Stimulated activated naive CD8-positive, alpha-beta T cell treated with anti-CD3 and anti-CD28 coated beads, Interleukin-15, Interleukin-2, amounts not matched to agents 100 ng/mL and 50 ng/mL, for 24 hours (primary cell): ENCODE results near the gene SLC19A2.
"Not testable (repeated sequence)": the region's sequence is repeated elsewhere in the genome, so short reads cannot be mapped to it uniquely, and the experiment has no call there.

ENCODE experiments used
- H3K27ac Mint-ChIP-seq: one replicate; pipeline ENCODE4 v1.8.0; 2021; ENCODE audit warnings: mild to moderate bottlenecking, mixed read lengths
- H3K27me3 Mint-ChIP-seq: one replicate; pipeline ENCODE4 v1.8.0; 2021; ENCODE audit warnings: mixed read lengths
- H3K36me3 Mint-ChIP-seq: one replicate; pipeline ENCODE4 v1.8.0; 2021; ENCODE audit warnings: low read depth, mixed read lengths
- H3K4me1 Mint-ChIP-seq: one replicate; pipeline ENCODE4 v1.8.0; 2021; ENCODE audit warnings: low read depth, mixed read lengths
- H3K4me3 Mint-ChIP-seq: one replicate; pipeline ENCODE4 v1.8.0; 2021; ENCODE audit warnings: mild to moderate bottlenecking, mixed read lengths
- H3K9me3 Mint-ChIP-seq: one replicate; pipeline ENCODE4 v1.8.0; 2021; ENCODE audit warnings: mixed read lengths

The SLC19A2 gene

DNA sequence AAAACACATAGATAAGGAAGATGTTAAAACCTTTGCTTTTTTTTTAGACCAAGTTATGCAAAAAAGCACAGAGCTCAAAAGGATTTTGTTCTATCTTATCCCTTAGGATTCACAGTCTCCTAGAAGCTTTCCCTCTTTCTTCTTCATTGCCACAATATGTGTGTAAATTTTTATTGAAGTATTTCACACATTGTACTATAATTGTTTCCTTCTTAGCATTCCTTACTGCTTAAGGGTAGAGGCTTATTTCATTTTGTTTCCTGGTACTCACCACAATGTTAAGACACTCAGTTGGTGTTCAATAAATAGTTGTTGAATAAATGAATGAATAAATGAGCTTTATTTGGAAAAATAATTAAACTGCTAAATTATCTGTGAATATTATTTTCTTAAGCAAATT is 29.9 kb upstream of the SLC19A2 start:
- Mint-ChIP-seq H3K27ac (no peak overlapping the region), H3K9me3 (no peaks in the 10 kb centered on the region), H3K36me3 (peaks cover 90% of the 10 kb centered on the region), H3K4me1 (peaks cover 11% of the 10 kb centered on the region), H3K4me3 (no peak overlapping the region), H3K27me3 (no peaks in the 10 kb centered on the region)

DNA sequence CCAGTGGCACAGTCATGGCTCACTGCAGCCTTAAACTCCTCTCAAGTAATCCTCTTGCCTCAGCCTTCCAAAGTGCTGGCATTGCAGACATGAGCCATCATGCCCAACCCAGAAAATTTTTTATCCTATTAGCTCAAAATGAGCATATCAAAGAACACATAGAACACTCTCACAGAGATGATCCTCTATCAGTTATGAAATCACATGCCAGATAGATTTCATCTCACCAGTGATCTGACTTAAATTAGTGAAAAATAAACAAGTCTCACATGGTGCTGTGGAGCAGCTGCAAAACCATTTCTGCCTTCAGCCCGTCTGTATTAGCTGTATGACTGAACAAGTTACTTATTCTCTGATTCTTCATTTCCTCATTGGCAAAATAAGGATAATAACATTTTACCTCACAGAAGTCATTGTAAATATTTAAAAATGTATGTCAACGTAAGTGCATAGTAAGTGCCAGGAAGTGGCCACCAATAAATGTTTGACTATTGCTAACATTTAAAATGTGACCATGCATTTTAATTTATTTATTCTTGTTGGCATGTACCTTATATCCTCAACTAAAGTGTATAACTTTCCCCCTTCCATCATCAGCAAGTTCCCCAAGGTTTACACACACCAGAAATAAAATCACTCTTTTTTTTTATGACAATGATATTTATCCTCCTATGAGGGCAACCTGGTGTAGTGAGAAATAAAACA is 29.0 kb upstream of the SLC19A2 start:
- H3K27me3 Mint-ChIP-seq = no peaks in the 10 kb centered on the region
- peaks cover 11% of the 10 kb centered on the region for H3K4me1 Mint-ChIP-seq
- no peak overlapping the region for H3K4me3 Mint-ChIP-seq
- no peaks in the 10 kb centered on the region for H3K9me3 Mint-ChIP-seq
- no peak overlapping the region for H3K27ac Mint-ChIP-seq
- H3K36me3 Mint-ChIP-seq = peaks cover 81% of the 10 kb centered on the region

DNA sequence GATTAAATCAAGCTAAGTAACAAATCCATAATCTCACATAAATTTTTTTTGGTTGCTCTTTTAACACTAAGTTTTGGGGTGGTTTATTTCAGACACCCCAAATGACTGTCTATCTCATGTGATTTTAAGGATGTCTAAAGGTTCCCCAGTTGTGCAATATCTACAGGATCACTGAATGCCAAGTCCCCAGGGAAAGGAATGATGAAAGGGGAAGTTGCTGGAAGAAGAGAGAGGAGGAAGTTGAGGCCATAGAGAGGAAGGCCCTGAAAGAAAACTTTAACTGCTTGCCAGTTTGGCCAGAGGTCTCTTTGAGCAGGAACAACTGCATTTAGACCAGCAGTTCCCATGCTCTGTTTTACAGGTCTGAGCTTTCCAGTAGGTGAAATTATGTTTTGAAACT is 27.5 kb upstream of the SLC19A2 start:
- peaks cover 65% of the 10 kb centered on the region for H3K36me3 Mint-ChIP-seq
- peaks cover 16% of the 10 kb centered on the region for H3K4me1 Mint-ChIP-seq
- H3K27me3 Mint-ChIP-seq = no peaks in the 10 kb centered on the region
- no peak overlapping the region for H3K27ac Mint-ChIP-seq
- no peak overlapping the region for H3K4me3 Mint-ChIP-seq
- no peaks in the 10 kb centered on the region for H3K9me3 Mint-ChIP-seq

DNA sequence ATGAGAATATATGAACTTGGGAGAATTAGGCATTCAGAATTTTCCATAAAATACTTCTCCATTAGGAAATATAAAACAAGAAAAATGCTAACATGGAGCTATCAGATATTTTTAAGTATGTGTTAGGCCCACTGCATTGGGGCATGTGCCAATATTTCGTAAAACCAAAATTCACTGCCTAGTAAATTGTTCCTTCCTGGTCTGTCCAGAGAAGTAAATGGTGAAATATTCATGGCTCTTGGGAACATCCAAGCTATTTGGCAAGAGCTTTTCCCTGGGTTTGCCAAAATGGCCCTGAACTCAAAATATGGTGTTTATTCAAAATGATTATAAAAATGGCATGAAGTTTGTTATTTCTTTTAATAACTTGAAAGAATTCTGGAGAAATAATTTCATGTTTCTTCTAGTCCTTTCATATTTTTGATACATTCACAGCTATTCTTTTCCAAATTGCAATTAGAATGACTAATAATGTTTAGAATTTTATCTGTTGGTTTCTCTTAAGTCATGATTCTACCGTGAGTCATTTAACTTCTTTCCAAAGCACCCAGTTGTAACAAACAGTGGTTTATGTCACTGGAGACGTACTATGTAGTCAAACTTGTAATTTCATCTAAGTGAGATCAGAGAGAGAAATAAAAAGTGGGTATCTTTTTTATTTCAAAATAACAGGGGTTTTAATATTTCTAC is 25.7 kb upstream of the SLC19A2 start:
- Mint-ChIP-seq H3K4me3 (no peak overlapping the region), H3K36me3 (peaks cover 53% of the 10 kb centered on the region), H3K9me3 (no peaks in the 10 kb centered on the region), H3K4me1 (peaks cover 16% of the 10 kb centered on the region), H3K27me3 (no peaks in the 10 kb centered on the region), H3K27ac (no peak overlapping the region)

DNA sequence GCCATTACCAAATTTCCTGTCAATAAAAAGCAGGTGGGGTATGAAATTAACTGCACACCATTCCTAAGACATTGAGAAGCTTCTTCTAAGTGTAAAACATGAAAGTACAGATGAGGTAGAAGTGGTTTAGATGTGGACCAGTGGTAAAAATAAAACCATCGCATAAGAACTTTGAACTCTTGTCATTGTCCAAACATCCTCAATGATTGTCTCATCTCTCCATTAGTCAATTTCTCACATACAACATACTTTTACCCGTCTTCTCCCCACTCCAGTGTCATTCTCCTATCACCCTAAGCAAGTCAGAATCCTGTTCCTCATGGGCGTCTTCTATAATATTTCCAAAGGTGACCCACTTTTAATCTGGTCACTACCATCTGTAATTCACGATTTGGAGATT is 24.3 kb upstream of the SLC19A2 start:
- Mint-ChIP-seq H3K27ac (no peak overlapping the region), H3K4me1 (peaks cover 16% of the 10 kb centered on the region), H3K36me3 (peaks cover 39% of the 10 kb centered on the region), H3K9me3 (no peaks in the 10 kb centered on the region), H3K27me3 (no peaks in the 10 kb centered on the region), H3K4me3 (no peak overlapping the region)

DNA sequence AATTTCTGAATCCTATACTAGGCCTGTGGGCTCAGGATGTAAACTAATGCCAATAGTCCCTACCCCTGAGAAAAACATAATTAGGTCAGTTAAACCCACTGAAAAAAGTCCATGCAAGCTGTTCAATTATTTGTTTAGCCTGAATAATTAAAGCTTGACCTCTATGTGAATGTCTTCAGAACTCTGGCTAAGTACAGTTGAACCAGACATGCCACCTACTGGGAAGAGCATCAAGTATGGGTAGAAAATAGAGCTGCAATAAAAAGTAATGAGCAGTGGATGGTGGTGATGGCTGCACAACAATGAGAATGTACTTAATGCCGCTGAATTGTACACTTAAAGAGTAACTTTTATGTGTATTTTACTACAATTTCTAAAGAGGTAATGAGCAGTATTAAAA is 23.6 kb upstream of the SLC19A2 start:
- no peaks in the 10 kb centered on the region for H3K27me3 Mint-ChIP-seq
- peaks cover 31% of the 10 kb centered on the region for H3K36me3 Mint-ChIP-seq
- H3K27ac Mint-ChIP-seq = no peak overlapping the region
- no peaks in the 10 kb centered on the region for H3K9me3 Mint-ChIP-seq
- no peak overlapping the region for H3K4me3 Mint-ChIP-seq
- peaks cover 16% of the 10 kb centered on the region for H3K4me1 Mint-ChIP-seq

DNA sequence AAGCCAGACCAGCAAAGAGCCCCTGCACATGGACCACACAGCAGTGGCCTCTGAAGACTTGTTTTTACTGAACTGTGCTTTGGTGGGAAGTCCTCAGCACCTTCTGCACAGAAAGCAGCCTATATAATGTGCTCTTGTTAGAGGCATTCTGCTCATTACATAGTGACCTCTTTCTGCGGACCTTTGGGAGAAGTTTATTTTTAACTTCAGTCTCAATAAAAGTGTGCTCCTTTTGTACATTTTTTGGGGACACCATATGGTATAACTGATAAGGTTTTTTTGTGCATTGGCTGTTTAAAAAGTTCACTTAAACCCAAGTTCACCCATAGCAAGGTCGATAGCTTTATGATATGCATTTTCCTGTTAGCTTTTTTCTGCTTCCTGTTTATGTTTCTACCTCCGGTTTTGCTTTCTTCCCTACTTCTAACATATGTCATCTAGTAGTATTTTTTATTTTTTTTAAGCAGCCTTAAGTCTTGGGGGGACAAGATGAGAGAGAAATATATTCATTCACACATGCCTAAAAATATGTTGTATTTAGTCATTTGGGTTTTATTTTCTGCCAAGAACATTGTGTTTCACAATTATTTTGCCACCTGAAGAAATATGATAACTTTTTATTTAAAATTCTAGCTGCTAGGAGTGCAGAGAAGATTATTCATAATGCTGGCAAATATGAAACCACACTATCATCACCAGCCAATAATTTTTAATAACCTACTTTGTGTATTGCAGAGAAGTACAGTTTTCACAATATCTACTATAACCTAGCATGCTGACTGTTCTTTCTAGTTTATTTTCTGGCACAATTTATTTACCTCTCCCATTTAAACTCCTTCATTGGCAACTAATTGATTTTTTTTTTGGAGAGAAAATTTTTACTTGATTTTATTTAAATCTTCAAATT is 22.9 kb upstream of the SLC19A2 start:
- H3K27me3 Mint-ChIP-seq = no peaks in the 10 kb centered on the region
- peaks cover 28% of the 10 kb centered on the region for H3K36me3 Mint-ChIP-seq
- H3K27ac Mint-ChIP-seq = no peak overlapping the region
- no peaks in the 10 kb centered on the region for H3K9me3 Mint-ChIP-seq
- H3K4me3 Mint-ChIP-seq = no peak overlapping the region
- H3K4me1 Mint-ChIP-seq = peaks cover 16% of the 10 kb centered on the region

DNA sequence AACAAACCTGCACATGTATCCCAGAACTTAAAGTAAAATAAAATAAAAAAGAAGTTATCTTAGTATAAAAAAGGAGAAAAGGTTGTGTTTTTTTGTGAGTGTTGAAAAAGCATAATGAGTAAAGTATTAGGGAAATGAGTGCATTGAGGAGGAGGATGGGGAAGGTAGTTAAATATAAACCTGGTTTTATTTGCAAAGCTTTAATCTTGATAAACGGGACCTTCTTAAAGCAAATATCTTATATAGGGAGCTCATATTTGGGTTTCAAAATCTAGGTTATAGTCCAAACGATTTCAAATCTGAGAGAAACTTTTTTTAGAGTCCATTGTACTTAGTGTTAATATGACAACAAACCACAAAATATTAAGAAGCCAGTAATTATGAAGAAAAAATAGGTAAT is 21.7 kb upstream of the SLC19A2 start:
- Mint-ChIP-seq H3K4me1 (peaks cover 14% of the 10 kb centered on the region), H3K36me3 (peaks cover 21% of the 10 kb centered on the region), H3K9me3 (no peaks in the 10 kb centered on the region), H3K4me3 (no peak overlapping the region), H3K27me3 (no peaks in the 10 kb centered on the region), H3K27ac (no peak overlapping the region)

DNA sequence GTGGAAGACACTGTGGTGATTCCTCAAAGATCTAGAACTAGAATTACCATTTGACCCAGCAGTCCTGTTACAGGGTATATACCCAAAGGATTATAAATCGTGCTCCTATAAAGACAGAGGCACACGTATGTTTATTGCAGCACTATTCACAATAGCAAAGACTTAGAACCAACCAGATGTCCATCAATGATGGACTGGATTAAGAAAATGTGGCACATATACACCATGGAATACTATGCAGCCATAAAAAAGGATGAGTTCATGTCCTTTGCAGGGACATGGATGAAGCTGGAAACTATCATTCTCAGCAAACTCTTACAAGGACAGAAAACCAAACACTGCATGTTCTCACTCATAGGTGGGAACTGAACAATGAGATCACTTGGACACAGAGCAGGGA is 17.9 kb upstream of the SLC19A2 start:
- not testable (repeated sequence) for H3K27me3 Mint-ChIP-seq

DNA sequence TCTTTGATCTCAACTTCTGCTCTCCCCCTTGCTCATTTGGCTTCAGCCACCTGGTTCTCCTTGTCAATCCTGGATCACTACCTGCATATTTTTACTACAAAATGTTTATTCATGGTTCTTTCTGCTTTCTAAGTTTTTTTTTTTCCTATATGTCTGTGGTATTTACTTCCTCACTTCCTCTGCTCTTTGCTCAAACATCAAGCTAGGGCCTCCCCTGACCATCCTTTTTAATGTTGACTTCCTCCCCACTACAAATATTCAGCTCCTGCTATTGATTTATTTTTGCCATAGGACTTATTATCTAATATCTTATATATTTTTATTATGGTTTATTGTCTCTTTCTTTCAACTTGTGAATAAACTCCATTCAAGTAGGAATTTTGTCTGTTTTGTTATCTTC is 14.1 kb upstream of the SLC19A2 start:
- H3K4me1 Mint-ChIP-seq = peaks cover 15% of the 10 kb centered on the region
- H3K36me3 Mint-ChIP-seq = peaks cover 31% of the 10 kb centered on the region
- H3K27me3 Mint-ChIP-seq = peaks cover 7% of the 10 kb centered on the region
- H3K4me3 Mint-ChIP-seq = no peak overlapping the region
- peaks cover 4% of the 10 kb centered on the region for H3K9me3 Mint-ChIP-seq
- H3K27ac Mint-ChIP-seq = no peak overlapping the region

More for the DNA sequence above, 17.9 kb upstream of the SLC19A2 start:
- not testable (repeated sequence) for H3K9me3 Mint-ChIP-seq, H3K4me1 Mint-ChIP-seq, H3K27ac Mint-ChIP-seq, H3K4me3 Mint-ChIP-seq
- H3K36me3 Mint-ChIP-seq = peaks cover 27% of the 10 kb centered on the region

DNA sequence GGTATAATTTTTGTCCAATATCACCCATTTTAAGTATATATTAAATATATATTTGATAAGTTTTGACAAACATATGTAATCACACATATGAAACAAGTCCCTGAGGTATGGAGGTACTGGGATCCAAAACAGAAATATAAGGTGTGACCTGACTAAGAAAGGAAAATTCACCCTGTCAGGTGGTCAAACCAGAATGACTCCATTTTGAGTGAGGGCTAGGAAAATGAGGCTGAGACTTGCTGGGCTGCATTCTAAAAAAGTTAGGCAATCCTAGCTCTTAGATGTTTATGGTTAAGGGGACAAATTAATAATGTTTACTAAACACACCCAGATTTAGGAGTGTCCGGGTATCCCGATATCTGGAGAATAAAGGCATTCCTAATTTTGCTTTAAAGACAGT is 11.6 kb upstream of the SLC19A2 start:
- peaks cover 4% of the 10 kb centered on the region for H3K9me3 Mint-ChIP-seq
- no peak overlapping the region for H3K27ac Mint-ChIP-seq
- H3K36me3 Mint-ChIP-seq = peaks cover 23% of the 10 kb centered on the region
- H3K27me3 Mint-ChIP-seq = peaks cover 15% of the 10 kb centered on the region
- H3K4me1 Mint-ChIP-seq = peaks cover 19% of the 10 kb centered on the region
- no peak overlapping the region for H3K4me3 Mint-ChIP-seq

DNA sequence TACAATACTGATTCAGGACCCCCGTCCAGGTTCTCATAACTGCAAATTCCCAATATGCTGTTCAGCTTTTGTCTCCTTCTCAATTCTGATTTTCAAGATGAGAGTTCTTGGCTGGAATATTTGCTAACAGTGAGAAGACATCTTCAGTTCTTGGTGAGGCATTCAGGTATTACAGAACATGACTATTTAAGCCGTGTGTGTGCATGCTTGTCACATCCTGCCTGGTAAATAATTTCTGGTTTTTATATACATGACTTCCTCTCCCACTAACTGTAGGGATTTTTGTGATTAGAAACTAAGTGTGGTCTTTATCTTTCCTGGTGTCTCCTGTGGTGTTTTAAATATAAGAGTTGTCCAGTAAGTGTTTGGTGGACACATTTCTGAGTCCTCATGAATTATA is 10.2 kb upstream of the SLC19A2 start:
- Mint-ChIP-seq H3K36me3 (peaks cover 23% of the 10 kb centered on the region), H3K4me1 (peaks cover 31% of the 10 kb centered on the region), H3K9me3 (peaks cover 4% of the 10 kb centered on the region), H3K27ac (no peak overlapping the region), H3K4me3 (no peak overlapping the region), H3K27me3 (peaks cover 15% of the 10 kb centered on the region)

DNA sequence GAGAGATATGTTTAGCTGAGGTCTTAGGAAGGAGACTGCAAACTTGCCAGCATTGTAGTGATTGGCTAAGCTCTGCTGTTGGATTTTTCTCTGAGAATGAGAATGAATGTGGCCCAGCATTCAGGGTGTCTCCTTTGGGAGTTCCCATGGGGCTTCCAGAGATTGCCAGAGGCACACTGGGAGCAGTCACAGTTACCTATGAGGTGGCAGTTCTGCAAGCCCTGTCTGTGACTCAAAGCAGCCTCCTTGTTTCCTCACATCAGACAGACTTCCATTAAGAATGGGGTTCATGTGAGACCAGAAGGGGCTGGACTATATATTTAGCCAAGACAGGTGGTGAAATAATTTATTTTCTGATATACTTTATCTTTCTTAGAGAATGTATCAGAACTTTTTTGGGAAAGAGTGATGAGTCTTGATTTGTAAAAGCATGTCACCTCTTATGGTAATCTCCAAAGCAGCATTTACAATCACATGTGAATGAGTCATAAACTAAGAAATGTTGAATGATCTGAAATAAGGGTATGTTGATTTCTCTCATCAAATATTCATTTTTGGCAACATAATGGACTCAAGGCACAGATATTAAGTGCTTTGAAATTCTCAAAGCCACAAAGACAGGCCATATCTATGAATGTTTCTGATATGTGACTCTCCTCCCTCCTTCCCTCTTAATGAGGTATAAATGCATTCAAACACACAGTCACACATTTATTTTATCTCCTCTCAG is 9.5 kb upstream of the SLC19A2 start:
- Mint-ChIP-seq H3K4me3 (no peak overlapping the region), H3K9me3 (no peaks in the 10 kb centered on the region), H3K27me3 (peaks cover 15% of the 10 kb centered on the region), H3K4me1 (peaks cover 32% of the 10 kb centered on the region), H3K27ac (no peak overlapping the region), H3K36me3 (peaks cover 19% of the 10 kb centered on the region)

DNA sequence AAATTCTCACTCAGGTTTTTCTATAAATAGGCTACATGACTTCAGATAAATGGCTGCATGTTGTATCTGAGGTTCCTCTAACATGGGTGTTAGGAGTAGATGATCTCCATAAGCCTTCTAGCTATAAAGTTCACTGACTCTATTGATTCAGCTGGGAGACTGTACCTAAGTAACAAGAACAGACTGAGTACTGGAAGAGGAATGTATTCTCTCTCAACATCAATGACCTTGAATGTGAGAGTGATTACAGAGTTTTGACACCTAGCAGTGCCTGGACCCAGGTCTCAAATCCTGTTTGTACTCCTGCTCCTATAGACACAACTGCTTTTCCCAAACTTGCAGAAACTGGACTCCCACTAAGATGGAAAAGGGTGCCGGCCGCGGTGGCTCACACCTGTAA is 8.6 kb upstream of the SLC19A2 start:
- no peak overlapping the region for H3K4me3 Mint-ChIP-seq
- no peaks in the 10 kb centered on the region for H3K9me3 Mint-ChIP-seq
- H3K27ac Mint-ChIP-seq = no peak overlapping the region
- peaks cover 15% of the 10 kb centered on the region for H3K27me3 Mint-ChIP-seq
- peaks cover 37% of the 10 kb centered on the region for H3K4me1 Mint-ChIP-seq
- H3K36me3 Mint-ChIP-seq = peaks cover 10% of the 10 kb centered on the region
